BE2C (cell line): Measurements from ENCODE around the gene EXOC3.

Source experiments
- DNase-seq: peaks from one replicate; pipeline ENCODE4 v3.0.0-alpha.2; 2020
- H3K27me3 ChIP-seq: fragments of 250-450 bp; sonication (Bioruptor Pico); 2 replicates; pipeline ENCODE4 v1.5.1; 2020; ENCODE audit warnings: mild to moderate bottlenecking
- H3K36me3 ChIP-seq: fragments of 250-450 bp; sonication (Bioruptor Pico); 2 replicates; pipeline ENCODE4 v1.5.1; 2020; ENCODE audit warnings: mild to moderate bottlenecking
- H3K4me1 ChIP-seq: fragments of 250-450 bp; sonication (Bioruptor Pico); 2 replicates; pipeline ENCODE4 v1.5.1; 2020
- H3K4me3 ChIP-seq: 2 replicates; pipeline ENCODE4 v1.5.1; 2011; ENCODE audit warnings: low read depth, low read length
- H3K9me3 ChIP-seq: fragments of 250-450 bp; sonication (Bioruptor Pico); 2 replicates; pipeline ENCODE4 v1.5.1; 2020
- TF ChIP-seq, protein P1 (sequence below): IDR thresholded peaks from 2 replicates; pipeline ENCODE4 v1.5.1; 2012; ENCODE audit warnings: mild to moderate bottlenecking, low read depth, low read length

EXOC3 gene

GRCh38 chr5:455806-456205 is 12.8 kb downstream of the EXOC3 start:
- H3K4me3 ChIP-seq: no peak overlapping the region
- H3K9me3 ChIP-seq: no peaks in the 10 kb centered on the region
- no peaks in the 10 kb centered on the region for H3K4me1 ChIP-seq
- TF ChIP-seq, protein P1, sequence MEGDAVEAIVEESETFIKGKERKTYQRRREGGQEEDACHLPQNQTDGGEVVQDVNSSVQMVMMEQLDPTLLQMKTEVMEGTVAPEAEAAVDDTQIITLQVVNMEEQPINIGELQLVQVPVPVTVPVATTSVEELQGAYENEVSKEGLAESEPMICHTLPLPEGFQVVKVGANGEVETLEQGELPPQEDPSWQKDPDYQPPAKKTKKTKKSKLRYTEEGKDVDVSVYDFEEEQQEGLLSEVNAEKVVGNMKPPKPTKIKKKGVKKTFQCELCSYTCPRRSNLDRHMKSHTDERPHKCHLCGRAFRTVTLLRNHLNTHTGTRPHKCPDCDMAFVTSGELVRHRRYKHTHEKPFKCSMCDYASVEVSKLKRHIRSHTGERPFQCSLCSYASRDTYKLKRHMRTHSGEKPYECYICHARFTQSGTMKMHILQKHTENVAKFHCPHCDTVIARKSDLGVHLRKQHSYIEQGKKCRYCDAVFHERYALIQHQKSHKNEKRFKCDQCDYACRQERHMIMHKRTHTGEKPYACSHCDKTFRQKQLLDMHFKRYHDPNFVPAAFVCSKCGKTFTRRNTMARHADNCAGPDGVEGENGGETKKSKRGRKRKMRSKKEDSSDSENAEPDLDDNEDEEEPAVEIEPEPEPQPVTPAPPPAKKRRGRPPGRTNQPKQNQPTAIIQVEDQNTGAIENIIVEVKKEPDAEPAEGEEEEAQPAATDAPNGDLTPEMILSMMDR: no peak
- no peaks in the 10 kb centered on the region for H3K27me3 ChIP-seq
- DNase-seq: no peak
- peaks cover 68% of the 10 kb centered on the region for H3K36me3 ChIP-seq

DNA sequence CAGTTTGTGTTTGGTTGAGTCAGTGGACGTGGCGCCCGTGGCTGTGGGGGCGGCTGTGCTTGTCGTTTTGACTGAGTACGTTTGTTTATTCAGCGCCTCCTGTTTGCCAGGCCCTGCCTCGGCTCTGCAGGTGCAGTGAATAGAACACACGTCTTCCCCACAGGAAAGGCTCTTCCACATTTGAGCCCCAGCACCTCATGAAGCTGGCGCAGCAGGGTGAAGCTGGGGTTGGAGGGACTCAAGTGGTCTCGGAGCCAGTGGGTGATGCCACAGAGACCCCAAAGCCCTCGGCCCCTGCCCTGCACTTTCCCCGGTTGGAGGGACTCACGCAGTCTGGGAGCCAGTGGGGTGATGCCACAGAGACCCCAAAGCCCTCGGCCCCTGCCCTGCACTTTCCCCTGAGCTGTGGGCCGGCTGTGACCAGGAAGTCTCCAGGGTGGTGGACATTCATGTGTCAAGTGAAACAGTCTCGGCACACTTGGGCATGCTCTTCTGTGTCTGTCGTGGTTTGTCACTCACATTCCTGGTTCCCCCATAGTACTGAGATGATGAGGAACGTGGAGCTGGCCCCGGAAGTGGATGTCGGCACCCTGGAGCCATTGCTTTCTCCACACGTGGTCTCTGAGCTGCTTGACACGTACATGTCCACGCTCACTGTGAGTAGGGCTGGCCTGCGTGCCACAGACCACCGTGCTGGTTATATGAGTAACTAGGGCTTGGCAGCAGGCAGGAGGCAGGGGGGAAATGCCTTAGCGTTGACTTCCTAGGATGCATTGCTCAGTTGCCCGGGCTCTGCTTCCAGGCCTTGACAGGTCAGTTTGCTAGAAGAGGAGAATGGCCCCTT is 13.6 kb downstream of the EXOC3 start:
- DNase-seq: no peak
- no peaks in the 10 kb centered on the region for H3K9me3 ChIP-seq
- H3K27me3 ChIP-seq: no peaks in the 10 kb centered on the region
- H3K4me3 ChIP-seq: no peak overlapping the region
- no peaks in the 10 kb centered on the region for H3K4me1 ChIP-seq
- H3K36me3 ChIP-seq: peaks cover 62% of the 10 kb centered on the region
- TF ChIP-seq, protein P1: no peak

GRCh38 chr5:457195-457961 is 14.4 kb downstream of the EXOC3 start:
- Histone ChIP-seq H3K9me3 (no peaks in the 10 kb centered on the region), H3K27me3 (no peaks in the 10 kb centered on the region), H3K4me1 (no peaks in the 10 kb centered on the region), H3K36me3 (peaks cover 60% of the 10 kb centered on the region), H3K4me3 (no peak overlapping the region)
- DNase-seq: no peak
- TF ChIP-seq, protein P1: no peak

DNA sequence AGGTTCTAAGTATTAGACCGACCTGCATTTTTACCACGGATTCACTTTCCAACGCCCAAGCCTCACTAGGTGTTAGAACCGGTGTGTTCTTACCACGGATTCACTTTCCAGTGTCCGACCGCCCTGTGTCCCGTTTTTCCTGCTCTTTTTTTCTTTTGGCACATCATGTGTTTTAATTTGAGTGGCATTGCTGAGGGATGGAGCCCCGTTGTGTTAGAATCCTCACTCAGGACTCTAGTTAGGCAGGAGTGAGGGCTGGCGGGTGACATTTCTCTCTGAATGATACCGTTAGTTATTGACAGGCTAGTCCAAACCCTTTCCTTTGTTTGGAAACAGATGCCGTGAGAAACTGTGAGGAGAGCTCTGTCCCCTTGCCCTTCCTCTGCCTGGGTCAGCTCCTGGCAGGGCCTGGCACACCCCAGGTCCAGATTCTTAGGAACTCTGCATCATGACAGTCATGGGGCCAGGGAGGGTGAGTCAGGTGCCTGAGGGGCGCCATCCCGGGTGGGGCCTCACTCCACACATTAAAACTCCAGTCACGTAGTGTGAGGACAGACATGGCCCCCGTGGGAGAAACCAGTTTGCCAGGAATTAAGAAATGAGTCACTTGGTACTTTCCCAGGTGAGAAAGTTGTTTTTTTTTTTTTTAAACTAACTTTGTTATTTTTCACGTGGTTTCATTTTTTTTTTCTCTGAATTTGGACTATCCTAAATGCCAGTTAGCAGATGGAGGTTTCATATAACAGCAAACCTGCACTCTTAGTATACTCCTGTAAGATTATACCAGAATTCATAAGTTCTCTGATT is 15.8 kb downstream of the EXOC3 start:
- DNase-seq: no peak
- no peaks in the 10 kb centered on the region for H3K9me3 ChIP-seq
- H3K36me3 ChIP-seq: peaks cover 53% of the 10 kb centered on the region
- H3K27me3 ChIP-seq: no peaks in the 10 kb centered on the region
- TF ChIP-seq, protein P1: no peak
- no peaks in the 10 kb centered on the region for H3K4me1 ChIP-seq
- no peak overlapping the region for H3K4me3 ChIP-seq

- TF ChIP-seq, protein P1: no peak
- no peak for DNase-seq
- no peak overlapping the region for H3K4me3 ChIP-seq
- no peaks in the 10 kb centered on the region for H3K27me3 ChIP-seq
- peaks cover 45% of the 10 kb centered on the region for H3K36me3 ChIP-seq
- H3K4me1 ChIP-seq: no peaks in the 10 kb centered on the region
- H3K9me3 ChIP-seq: no peaks in the 10 kb centered on the region
These were observed 16.7 kb downstream of the EXOC3 start for GRCh38 chr5:459562-460272.
